Measurements from ENCODE around the gene DISC1. TPM values are rescaled to one million over a fixed set of nuclear protein-coding genes. Genes with fewer than 3 reads are reported as not detected.

The DISC1 gene
- total RNA-seq, 2 donors from 2014 or later: 8.0 to 9.4 TPM

- WGBS, 2 experiments (ENCODE audit: insufficient coverage in 1 of 2, insufficient read length in 1 of 2): 94 to 100% methylated on average over 4 to 6 of the region's 6 CpGs
- Histone ChIP-seq H3K9ac (ENCODE audit: extremely low read depth, low read length, poor library complexity, severe bottlenecking) (no peak overlapping the region), H3K4me3 (ENCODE audit: low read length) (no peak overlapping the region), H3K36me3 (ENCODE audit: control insufficient read depth, insufficient read depth, low read length) (no peaks in the 10 kb centered on the region), H3K27ac (ENCODE audit: low read depth, low read length) (no peak overlapping the region), H3K9me3 (ENCODE audit: control insufficient read depth, low read length) (no peaks in the 10 kb centered on the region), H3K4me1 (ENCODE audit: control insufficient read depth, insufficient read depth, low read length) (no peaks in the 10 kb centered on the region), H3K27me3 (ENCODE audit: control insufficient read depth, insufficient read depth, low read length, poor library complexity, severe bottlenecking) (no peaks in the 10 kb centered on the region)
- Mint-ChIP-seq H3K27me3 (ENCODE audit: insufficient read depth) (no peaks in the 10 kb centered on the region), H3K27ac (no peak overlapping the region), H3K36me3 (ENCODE audit: low read depth) (peaks cover 9% of the 10 kb centered on the region), H3K9me3 (peaks cover 4% of the 10 kb centered on the region), H3K4me1 (peaks cover 8% of the 10 kb centered on the region), H3K4me3 (no peak overlapping the region)
- no peak for DNase-seq
- TF ChIP-seq CTCF (conservative IDR thresholded peaks at IDR 0.05): no peak
These were observed 244.9 kb downstream of the DISC1 start for GRCh38 chr1:231871471-231871870.

GRCh38 chr1:231871878-231872277, 245.3 kb downstream of the DISC1 start:
- H3K9me3 ChIP-seq (ENCODE audit: control insufficient read depth, low read length): no peaks in the 10 kb centered on the region
- Mint-ChIP-seq H3K4me1 (peaks cover 6% of the 10 kb centered on the region), H3K27me3 (ENCODE audit: insufficient read depth) (no peaks in the 10 kb centered on the region), H3K4me3 (no peak overlapping the region), H3K36me3 (ENCODE audit: low read depth) (peaks cover 9% of the 10 kb centered on the region), H3K9me3 (peaks cover 4% of the 10 kb centered on the region), H3K27ac (no peak overlapping the region)
- H3K36me3 ChIP-seq (ENCODE audit: control insufficient read depth, insufficient read depth, low read length): no peaks in the 10 kb centered on the region
- H3K9ac ChIP-seq (ENCODE audit: extremely low read depth, low read length, poor library complexity, severe bottlenecking): no peak overlapping the region
- H3K4me1 ChIP-seq (ENCODE audit: control insufficient read depth, insufficient read depth, low read length): no peaks in the 10 kb centered on the region
- no peak for DNase-seq
- no peak for TF ChIP-seq CTCF (conservative IDR thresholded peaks at IDR 0.05)
- WGBS, 2 experiments (ENCODE audit: insufficient coverage in 1 of 2, insufficient read length in 1 of 2): 84 to 90% methylated on average over 3 to 5 of the region's 5 CpGs
- H3K4me3 ChIP-seq (ENCODE audit: low read length): no peak overlapping the region
- no peak overlapping the region for H3K27ac ChIP-seq (ENCODE audit: low read depth, low read length)
- H3K27me3 ChIP-seq (ENCODE audit: control insufficient read depth, insufficient read depth, low read length, poor library complexity, severe bottlenecking): no peaks in the 10 kb centered on the region

DNA sequence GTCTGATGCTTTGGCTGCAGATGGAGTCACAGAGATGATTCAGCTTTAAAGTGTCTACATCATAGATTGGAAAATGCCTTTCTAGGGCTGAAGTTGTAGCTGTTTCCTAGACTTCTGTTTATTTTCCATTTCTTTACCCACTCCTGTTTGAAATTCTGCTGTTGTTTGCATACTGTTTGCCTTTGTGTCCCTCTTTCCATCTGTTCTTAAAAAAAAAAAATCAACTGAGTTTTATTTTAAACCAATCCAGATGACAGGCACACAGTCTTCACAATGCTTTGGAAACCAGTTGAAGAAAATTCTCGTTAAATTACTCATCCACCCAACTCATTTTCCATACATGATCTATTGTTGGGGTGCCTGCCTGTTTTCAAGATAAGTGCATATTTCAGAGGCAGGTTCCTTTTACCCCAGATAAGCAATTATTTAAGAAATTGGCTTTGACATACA, 245.9 kb downstream of the DISC1 start:
- 95 to 100% methylated on average over 1 of the region's 1 CpG for WGBS, 2 experiments (ENCODE audit: insufficient coverage in 1 of 2, insufficient read length in 1 of 2)

More for the DNA sequence above, 245.9 kb downstream of the DISC1 start:
- no peak overlapping the region for H3K4me3 ChIP-seq (ENCODE audit: low read length)
- H3K9me3 ChIP-seq (ENCODE audit: control insufficient read depth, low read length): no peaks in the 10 kb centered on the region
- no peaks in the 10 kb centered on the region for H3K36me3 ChIP-seq (ENCODE audit: control insufficient read depth, insufficient read depth, low read length)
- no peaks in the 10 kb centered on the region for H3K4me1 ChIP-seq (ENCODE audit: control insufficient read depth, insufficient read depth, low read length)
- Mint-ChIP-seq H3K36me3 (ENCODE audit: low read depth) (peaks cover 9% of the 10 kb centered on the region), H3K27me3 (ENCODE audit: insufficient read depth) (no peaks in the 10 kb centered on the region), H3K4me3 (no peak overlapping the region), H3K9me3 (peaks cover 4% of the 10 kb centered on the region), H3K4me1 (peaks cover 6% of the 10 kb centered on the region), H3K27ac (no peak overlapping the region)
- TF ChIP-seq CTCF (conservative IDR thresholded peaks at IDR 0.05): no peak
- H3K27me3 ChIP-seq (ENCODE audit: control insufficient read depth, insufficient read depth, low read length, poor library complexity, severe bottlenecking): no peaks in the 10 kb centered on the region
- H3K9ac ChIP-seq (ENCODE audit: extremely low read depth, low read length, poor library complexity, severe bottlenecking): no peak overlapping the region
- no peak for DNase-seq
- no peak overlapping the region for H3K27ac ChIP-seq (ENCODE audit: low read depth, low read length)
